Umbilical cord (tissue), 2 donors: ENCODE data around the gene TSGA10. TPM values are rescaled to one million over a fixed set of nuclear protein-coding genes. Genes with fewer than 3 reads are reported as not detected.
A peak's percentile ranks its signal among the peaks of the same experiment; 100 is the strongest.
"Not testable (repeated sequence)": the region's sequence is repeated elsewhere in the genome, so short reads cannot be mapped to it uniquely, and the experiment has no call there.

Experiments used
- DNase-seq: peaks from one replicate; pipeline ENCODE4 v3.0.0-alpha.2; 2015; ENCODE audit warnings: low spot score
- total RNA-seq: library from RNA; depleted of rRNA; stranded (reverse); fragments of >200 nt; gene quantifications from one replicate; pipeline ENCODE4 v1.2.3, GENCODE V29; 2014; ENCODE audit warnings: low replicate concordance; ENCODE audit not compliant: insufficient read depth

TSGA10 gene, protein sequence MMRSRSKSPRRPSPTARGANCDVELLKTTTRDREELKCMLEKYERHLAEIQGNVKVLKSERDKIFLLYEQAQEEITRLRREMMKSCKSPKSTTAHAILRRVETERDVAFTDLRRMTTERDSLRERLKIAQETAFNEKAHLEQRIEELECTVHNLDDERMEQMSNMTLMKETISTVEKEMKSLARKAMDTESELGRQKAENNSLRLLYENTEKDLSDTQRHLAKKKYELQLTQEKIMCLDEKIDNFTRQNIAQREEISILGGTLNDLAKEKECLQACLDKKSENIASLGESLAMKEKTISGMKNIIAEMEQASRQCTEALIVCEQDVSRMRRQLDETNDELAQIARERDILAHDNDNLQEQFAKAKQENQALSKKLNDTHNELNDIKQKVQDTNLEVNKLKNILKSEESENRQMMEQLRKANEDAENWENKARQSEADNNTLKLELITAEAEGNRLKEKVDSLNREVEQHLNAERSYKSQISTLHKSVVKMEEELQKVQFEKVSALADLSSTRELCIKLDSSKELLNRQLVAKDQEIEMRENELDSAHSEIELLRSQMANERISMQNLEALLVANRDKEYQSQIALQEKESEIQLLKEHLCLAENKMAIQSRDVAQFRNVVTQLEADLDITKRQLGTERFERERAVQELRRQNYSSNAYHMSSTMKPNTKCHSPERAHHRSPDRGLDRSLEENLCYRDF
- 6.0 TPM for total RNA-seq

GRCh38 chr2:99154643-99155536 is at the start of gene TSGA10, which contains the start of gene LIPT1:
TSGA10 (minus strand) TSS chr2:99154942; CDS start chr2:99109439, 45,503 bp downstream.
LIPT1 (plus strand) TSS chr2:99154967; CDS start chr2:99161958, 6,991 bp downstream.
- peak; percentile 96 for DNase-seq

- no peak for DNase-seq
Measured at GRCh38 chr2:99201959-99202678, 47.4 kb upstream of the TSGA10 start.

DNA sequence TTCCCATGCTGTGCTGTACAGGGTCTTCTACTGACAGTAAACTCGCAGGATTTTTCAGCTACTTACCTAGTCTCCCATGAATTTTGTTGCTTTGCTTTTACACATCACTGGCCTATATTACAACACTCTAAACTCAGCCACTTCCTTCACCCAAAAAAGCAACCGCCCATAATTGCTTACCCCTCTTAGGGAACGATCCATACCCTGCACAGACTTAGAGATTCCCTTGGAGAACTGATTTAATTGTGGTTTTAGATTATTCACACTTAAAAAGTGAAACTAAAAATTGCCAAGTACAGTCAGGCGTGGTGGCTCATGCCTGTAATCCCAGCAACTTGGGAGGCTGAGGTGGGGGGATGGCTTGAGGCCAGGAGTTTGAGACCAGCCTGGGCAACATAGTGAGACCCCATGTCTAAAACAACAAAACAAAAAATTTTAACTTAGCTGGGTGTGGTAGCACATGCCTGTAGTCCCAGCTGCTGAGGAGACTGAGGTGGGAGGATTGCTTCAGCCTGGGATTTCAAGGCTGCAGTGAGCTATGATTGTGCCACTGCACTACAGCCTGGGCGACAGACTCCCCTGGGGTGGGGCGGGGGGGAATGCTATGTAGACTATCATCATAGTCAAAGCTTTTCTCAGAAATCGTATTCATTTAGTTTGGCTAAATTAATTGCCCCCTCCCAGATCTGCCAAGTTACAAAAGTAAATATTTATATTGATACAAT is 45.5 kb upstream of the TSGA10 start:
- no peak for DNase-seq

DNA sequence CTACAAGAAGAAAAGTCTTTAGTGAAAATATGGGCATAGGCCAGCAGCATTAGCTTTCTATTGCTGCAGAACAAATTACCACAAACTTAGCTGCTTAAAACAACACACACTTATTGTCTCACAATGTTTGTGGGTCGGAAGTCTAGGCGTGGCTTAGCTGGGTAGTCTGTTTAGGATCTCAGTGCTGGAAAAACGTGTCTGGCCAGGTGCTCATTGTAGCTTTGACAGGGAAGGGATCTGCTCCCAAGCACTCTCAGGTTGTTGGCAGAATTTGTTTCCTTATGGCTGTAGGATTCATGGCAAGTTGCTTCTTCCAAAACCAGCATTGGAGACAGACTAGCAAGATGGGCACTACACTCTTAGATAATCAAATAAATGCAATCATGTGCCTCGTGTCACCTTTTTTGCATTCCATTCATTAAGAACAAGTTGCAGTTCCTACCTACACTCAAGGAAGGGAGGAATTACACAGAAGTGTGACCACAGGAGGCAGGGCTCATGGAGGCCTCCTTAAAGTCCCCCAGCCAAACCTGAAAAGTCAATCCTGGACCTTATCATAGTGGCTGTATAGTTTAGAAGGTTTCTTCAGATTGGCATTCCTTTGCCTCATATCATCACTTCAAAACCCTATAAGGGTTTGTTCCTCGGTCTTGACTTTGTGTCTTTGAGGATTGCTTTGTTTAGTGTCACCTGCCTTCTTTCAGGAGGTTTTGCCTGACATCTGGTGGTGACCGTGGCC is 43.5 kb upstream of the TSGA10 start:
- DNase-seq = peak; percentile 49

GRCh38 chr2:99192364-99192763 is 37.6 kb upstream of the TSGA10 start:
- not testable (repeated sequence) for DNase-seq

DNA sequence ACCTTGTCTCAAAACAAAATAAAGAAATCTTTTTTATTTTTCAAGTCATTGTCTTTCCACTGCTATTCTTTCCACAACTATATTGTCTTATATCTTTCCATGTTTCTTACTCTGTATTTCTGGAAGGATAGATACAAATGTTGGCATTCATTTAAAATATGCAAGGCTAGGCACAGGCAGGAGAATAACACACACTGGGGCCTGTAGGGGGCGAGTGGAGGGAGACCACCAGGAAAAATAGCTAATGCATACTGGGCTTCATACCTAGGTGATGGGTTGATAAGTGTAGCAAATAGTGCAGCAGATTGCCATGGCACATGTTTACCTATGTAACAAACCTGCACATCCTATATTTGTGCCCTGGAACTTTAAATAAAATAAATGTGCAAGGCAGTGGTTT is 35.8 kb upstream of the TSGA10 start:
- no peak for DNase-seq

GRCh38 chr2:99188357-99188756 is 33.6 kb upstream of the TSGA10 start:
- no peak for DNase-seq

- DNase-seq = no peak
Measured at GRCh38 chr2:99187011-99187410, 32.3 kb upstream of the TSGA10 start.

GRCh38 chr2:99184811-99185210 is 30.1 kb upstream of the TSGA10 start:
- DNase-seq = no peak

- DNase-seq = no peak
Measured at GRCh38 chr2:99183025-99183424, 28.3 kb upstream of the TSGA10 start.

DNA sequence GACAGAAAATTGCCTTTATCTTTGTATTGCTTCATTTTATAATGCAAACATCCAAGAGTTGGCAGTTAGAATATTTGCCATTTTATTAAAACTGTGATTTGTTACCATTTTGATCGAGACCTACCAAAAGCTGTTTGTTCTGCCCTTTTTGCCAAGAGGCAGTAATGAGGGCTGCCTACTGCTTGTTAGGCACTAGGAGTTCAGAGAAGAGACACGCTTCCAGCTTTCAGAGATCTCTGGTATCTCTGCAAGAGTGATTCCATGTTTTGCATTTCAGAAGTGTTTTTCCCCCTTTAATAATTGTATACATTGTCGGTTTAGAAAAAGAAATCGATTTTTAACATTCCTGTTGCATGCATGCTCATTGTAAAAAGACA is 26.9 kb upstream of the TSGA10 start:
- no peak for DNase-seq

GRCh38 chr2:99180755-99181623 is 26.2 kb upstream of the TSGA10 start, which contains the start of the genes MITD1 and MRPL30:
MITD1 (minus strand) TSS chr2:99181058; CDS start chr2:99180981, 77 bp downstream.
MRPL30 (plus strand) TSS chr2:99181184; CDS start chr2:99186204, 5,020 bp downstream.
- DNase-seq = peak; percentile 98

- DNase-seq = no peak
Measured at GRCh38 chr2:99171377-99172140, 16.8 kb upstream of the TSGA10 start.

DNA sequence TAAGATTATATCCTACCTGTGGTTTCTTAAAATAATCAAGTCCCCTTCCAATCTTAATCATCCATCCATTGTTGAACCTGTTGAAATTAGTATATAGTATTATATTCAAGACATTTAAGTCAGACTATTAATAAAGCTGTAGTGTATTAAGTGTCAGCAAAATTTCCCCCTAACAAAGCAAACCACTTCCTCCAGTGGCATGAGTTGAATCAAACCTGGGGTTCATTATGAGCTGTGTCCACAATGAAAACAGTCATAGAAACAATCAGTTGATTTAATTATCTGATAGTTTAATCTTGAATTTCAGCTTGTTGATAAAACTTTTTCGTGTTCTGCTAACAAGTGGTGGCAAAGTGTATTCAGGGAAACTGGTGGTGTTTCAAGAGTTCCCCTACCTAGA is 14.8 kb upstream of the TSGA10 start:
- no peak for DNase-seq

- no peak for DNase-seq
Measured at GRCh38 chr2:99166218-99166617, 11.5 kb upstream of the TSGA10 start.

DNA sequence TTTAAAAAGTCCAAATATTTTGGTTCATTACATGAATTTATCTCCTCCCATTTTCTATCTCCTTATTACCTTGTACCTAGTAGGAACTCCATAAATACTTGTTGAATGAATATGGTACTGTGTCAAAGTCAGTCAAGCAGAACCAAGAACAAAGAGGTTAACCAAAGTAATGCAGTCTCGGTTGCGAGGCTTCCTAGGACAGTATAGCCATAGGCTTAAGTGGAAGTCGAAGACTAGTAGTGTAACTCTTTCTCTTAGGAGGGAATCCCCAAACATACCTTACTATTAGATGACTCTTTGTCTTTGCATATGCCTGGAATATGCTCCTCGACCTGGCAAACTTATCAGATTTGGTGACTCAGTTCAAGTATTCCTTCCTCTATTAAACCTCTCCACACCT is 4.9 kb upstream of the TSGA10 start:
- no peak for DNase-seq

DNA sequence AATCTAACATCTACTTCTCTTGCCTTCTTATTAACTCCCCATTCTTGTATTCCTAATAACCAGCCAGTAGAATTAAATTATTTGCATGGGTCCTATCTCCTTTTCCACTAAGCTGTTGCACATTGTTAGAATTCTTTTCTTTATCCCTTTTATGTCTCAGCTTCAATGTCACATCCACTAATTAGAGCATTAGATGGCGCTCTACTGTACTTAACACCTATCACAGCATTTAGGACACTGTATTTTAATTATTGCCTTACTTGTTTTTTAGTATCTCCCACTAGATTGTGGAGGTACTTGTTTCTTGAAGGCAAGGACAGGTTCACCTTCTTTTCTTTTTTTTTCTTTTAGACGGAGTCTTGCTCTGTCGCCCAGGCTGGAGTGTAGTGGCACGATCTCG is 3.9 kb upstream of the TSGA10 start:
- DNase-seq = no peak

DNA sequence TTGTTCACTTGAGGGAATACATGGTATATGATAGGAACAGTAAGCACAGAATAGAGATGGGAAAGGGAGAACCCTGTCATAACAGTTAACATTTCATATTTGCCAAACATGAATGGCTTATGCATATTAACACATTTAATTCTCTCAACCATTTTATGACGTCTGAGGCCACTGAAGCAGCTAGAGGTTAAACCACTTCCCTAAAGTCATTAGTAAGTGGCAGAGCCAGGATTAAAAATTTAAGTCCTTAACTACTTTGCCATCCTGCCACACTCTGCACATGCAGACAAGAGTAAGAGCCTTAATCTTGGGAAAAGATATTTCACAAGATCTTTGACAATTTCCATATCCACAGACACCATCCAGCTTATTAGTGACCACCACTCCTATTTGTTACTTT is 2.1 kb upstream of the TSGA10 start:
- DNase-seq = no peak
